ENCODE data around the gene TBK1. TPM values are rescaled to one million over a fixed set of nuclear protein-coding genes. Genes with fewer than 3 reads are reported as not detected.
"Not testable (repeated sequence)": the region's sequence is repeated elsewhere in the genome, so short reads cannot be mapped to it uniquely, and the experiment has no call there.

The TBK1 gene
- total RNA-seq, 1 donor from 2014 or later: 11.5 TPM

DNA sequence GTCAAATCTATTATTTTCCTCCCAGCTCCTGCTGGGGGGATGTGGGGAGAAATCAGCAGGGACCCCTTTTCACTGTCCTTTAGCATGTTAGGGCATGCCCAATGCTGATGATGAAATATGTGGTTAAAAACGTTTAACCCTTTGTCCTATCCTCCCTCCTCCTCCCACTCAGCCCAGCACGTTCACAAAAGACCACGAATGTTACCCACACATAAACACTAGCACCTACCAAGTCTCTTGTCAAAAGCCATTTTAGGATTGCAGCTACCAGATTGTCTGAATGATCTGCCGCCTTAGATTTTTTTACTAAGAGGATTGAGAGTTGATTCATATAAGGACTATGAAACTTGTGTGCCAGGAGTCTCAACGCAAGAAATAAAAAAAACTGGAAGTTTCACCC, 70.4 kb downstream of the TBK1 start:
- H3K27ac ChIP-seq (replicated peaks): no peak overlapping the region
- no peaks in the 10 kb centered on the region for H3K4me1 ChIP-seq
- no peaks in the 10 kb centered on the region for H3K27me3 ChIP-seq (ENCODE audit: low read depth)
- no peak overlapping the region for H3K4me3 ChIP-seq
- intact Hi-C loops (cut with micrococcal nuclease): no loop called here
- no peak for DNase-seq
- TF ChIP-seq, protein P1, sequence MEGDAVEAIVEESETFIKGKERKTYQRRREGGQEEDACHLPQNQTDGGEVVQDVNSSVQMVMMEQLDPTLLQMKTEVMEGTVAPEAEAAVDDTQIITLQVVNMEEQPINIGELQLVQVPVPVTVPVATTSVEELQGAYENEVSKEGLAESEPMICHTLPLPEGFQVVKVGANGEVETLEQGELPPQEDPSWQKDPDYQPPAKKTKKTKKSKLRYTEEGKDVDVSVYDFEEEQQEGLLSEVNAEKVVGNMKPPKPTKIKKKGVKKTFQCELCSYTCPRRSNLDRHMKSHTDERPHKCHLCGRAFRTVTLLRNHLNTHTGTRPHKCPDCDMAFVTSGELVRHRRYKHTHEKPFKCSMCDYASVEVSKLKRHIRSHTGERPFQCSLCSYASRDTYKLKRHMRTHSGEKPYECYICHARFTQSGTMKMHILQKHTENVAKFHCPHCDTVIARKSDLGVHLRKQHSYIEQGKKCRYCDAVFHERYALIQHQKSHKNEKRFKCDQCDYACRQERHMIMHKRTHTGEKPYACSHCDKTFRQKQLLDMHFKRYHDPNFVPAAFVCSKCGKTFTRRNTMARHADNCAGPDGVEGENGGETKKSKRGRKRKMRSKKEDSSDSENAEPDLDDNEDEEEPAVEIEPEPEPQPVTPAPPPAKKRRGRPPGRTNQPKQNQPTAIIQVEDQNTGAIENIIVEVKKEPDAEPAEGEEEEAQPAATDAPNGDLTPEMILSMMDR (IDR thresholded peaks at IDR 0.05; ENCODE audit: borderline replicate concordance): no peak
- H3K36me3 ChIP-seq: no peaks in the 10 kb centered on the region
- H3K9me3 ChIP-seq (replicated peaks): no peaks in the 10 kb centered on the region

DNA sequence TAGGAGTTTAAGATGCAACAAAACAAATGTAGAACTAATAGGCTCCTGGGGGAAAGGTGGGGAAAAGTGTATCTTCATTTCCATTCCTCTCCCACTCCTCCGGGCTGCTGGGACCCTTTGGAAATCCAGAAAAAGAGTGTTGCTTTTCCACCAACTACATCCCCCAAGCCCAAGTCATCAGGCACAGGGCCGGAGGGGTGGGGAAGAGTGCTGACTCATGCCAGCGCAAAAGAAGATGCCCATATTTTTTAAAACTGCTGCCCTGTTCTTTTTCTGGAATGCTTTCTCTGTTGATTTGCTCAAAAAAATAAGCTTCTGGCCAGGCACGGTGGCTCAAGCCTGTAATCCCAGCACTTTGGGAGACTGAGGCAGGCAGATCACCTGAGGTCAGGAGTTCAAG, 70.9 kb downstream of the TBK1 start:
- intact Hi-C loops (cut with micrococcal nuclease): no loop called here
- no peaks in the 10 kb centered on the region for H3K9me3 ChIP-seq (replicated peaks)

DNA sequence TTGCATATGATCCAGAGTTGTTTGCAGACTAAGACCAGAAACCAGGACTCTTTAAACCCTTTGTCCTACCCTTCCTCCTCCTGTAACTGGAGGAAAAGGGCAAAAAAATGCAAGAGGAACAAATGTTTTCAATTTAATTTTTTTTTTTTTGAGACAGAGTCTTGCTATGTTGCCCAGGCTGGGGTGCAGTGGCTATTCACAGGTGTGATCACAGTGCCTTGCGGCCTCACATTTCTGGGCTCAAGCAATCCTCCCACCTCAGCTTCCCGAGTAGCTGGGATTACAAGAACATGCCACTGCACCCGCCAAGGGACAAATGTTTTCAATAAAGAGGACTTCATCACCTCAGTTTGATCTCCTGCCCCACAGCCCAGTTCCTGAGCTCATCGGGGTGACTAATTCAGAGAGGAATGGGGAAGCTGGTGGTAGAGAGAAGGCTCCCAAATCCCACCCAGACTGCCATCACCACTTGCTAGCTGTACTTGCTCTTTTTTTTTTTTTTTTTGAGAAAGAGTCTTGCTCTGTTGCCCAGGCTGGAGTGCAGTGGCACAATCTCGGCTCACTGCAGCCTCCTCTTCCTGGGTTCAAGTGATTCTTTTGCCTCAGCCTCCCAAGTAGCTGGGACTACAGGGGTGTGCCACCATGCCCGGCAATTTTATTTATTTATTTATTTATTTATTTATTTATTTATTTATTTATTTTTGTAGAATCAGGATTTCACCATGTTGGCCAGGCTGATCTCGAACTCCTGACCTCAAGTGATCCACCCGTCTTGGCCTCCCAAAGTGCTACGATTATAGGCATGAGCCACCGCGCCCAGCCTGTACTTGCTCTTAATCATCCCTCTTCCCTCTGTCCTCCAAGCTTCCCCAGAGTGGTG, 71.9 kb downstream of the TBK1 start:
- H3K27me3 ChIP-seq (ENCODE audit: low read depth); intact Hi-C loops (cut with micrococcal nuclease); H3K36me3 ChIP-seq; H3K27ac ChIP-seq (replicated peaks); DNase-seq; H3K9me3 ChIP-seq (replicated peaks); H3K4me3 ChIP-seq; H3K4me1 ChIP-seq: not testable (repeated sequence)

More for the DNA sequence above, 70.9 kb downstream of the TBK1 start:
- H3K27ac ChIP-seq (replicated peaks): no peak overlapping the region
- TF ChIP-seq, protein P1 (IDR thresholded peaks at IDR 0.05; ENCODE audit: borderline replicate concordance): no peak
- no peak overlapping the region for H3K4me3 ChIP-seq
- H3K27me3 ChIP-seq (ENCODE audit: low read depth): no peaks in the 10 kb centered on the region
- H3K36me3 ChIP-seq: no peaks in the 10 kb centered on the region
- no peak for DNase-seq
- H3K4me1 ChIP-seq: no peaks in the 10 kb centered on the region

DNA sequence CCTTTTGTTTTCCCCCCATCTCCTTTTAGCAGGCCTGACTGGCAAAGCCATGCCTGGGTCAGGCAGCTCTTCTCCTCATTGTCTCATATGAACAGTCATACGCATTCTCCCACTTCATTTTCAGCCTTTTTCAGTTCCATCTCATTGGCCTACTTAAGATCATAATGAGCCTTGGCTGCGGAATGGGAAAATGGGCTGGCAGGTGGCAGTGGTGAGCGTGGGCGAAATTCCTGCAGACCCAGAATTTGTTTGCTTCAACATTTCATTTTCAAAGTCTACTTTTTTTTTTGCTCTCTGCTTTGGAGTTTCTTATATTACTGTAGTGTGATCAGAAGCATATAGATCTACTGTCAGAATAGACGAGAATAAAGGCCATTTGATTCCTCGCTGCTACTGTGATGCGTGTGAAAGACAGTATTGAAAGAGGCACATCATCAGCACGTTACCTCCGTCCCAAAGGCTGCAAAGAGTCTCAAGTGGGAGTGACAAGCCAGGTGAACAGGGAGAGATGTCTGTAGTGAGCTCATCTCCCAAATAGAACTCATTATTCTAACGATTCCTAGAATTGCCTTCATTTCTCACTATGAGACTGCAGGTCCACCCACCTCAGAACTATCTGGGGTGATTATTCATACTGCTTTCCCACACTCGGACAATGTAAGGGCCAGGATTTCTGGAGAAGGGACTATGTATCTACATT, 73.7 kb downstream of the TBK1 start:
- no peak for DNase-seq
- intact Hi-C loops (cut with micrococcal nuclease): no loop called here
- Histone ChIP-seq H3K4me1 (no peaks in the 10 kb centered on the region), H3K4me3 (no peak overlapping the region), H3K27ac (replicated peaks) (no peak overlapping the region), H3K36me3 (no peaks in the 10 kb centered on the region), H3K9me3 (replicated peaks) (no peaks in the 10 kb centered on the region), H3K27me3 (ENCODE audit: low read depth) (no peaks in the 10 kb centered on the region)
- TF ChIP-seq, protein P1 (IDR thresholded peaks at IDR 0.05; ENCODE audit: borderline replicate concordance): no peak

DNA sequence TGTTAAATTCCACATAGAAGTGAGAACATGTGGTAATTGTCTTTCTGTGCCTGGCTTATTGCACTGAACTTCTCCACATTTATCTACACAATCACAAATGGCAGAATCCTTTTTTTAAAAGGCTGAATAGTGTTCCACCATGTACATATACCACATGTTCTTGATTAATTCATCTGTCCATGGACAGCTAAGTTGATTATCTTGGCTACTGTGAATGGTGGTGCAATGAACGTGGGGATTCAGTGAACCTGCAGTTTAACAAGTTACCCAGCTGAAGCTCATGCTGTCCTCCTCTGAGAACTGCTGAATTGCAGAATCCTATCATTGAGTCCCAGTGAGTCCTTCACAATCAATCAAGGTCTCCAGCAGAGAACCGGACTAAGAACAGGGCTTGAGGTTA, 74.9 kb downstream of the TBK1 start:
- intact Hi-C loops (cut with micrococcal nuclease): no loop called here
- no peaks in the 10 kb centered on the region for H3K36me3 ChIP-seq
- no peak overlapping the region for H3K4me3 ChIP-seq
- no peaks in the 10 kb centered on the region for H3K9me3 ChIP-seq (replicated peaks)
- no peak overlapping the region for H3K27ac ChIP-seq (replicated peaks)
- TF ChIP-seq, protein P1 (IDR thresholded peaks at IDR 0.05; ENCODE audit: borderline replicate concordance): no peak
- DNase-seq: no peak
- no peaks in the 10 kb centered on the region for H3K4me1 ChIP-seq
- no peaks in the 10 kb centered on the region for H3K27me3 ChIP-seq (ENCODE audit: low read depth)

DNA sequence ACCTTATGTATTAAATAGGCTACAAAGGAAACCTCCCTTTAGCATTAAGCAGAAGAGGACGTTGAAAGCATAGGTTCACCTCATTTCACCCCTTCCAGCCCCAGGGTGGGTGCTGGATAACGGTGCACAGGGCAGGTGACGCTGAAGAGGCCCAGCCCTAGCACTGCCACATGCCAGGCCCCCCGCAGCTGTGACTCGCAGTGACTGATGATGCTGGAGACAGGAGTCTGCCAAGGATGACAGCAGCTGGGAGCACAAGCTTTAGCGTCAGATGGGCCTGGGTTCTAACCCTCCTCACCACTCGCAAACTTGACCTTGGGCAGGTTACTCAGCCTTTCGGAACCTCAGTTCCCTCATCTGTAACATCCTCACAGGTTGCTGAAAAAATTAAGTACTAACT, 76.7 kb downstream of the TBK1 start:
- Histone ChIP-seq H3K27ac (replicated peaks) (no peak overlapping the region), H3K36me3 (no peaks in the 10 kb centered on the region), H3K9me3 (replicated peaks) (no peaks in the 10 kb centered on the region), H3K27me3 (ENCODE audit: low read depth) (no peaks in the 10 kb centered on the region), H3K4me1 (no peaks in the 10 kb centered on the region), H3K4me3 (no peak overlapping the region)
- intact Hi-C loops (cut with micrococcal nuclease): no loop called here
- no peak for DNase-seq
- TF ChIP-seq, protein P1 (IDR thresholded peaks at IDR 0.05; ENCODE audit: borderline replicate concordance): no peak
